Islet of Langerhans (tissue), 1 donor: ENCODE measurements around the gene FOXO3.

Experiments used
- FAIRE-seq: peaks from one replicate; lab custom pipeline; 2011; peaks lifted over from hg19 to GRCh38; lab: Jason Lieb, UNC

FOXO3 gene

GRCh38 chr6:108597572-108598304 lies 37.0 kb downstream of the FOXO3 start:
- peak; percentile 27 for FAIRE-seq

- no peak for FAIRE-seq
Measured at GRCh38 chr6:108598305-108598863, 37.7 kb downstream of the FOXO3 start.

- FAIRE-seq: no peak
Measured at GRCh38 chr6:108604156-108604555, 43.4 kb downstream of the FOXO3 start.

- FAIRE-seq: no peak
Measured at GRCh38 chr6:108606250-108606690, 45.6 kb downstream of the FOXO3 start.

- no peak for FAIRE-seq
Measured at GRCh38 chr6:108608453-108609275, 47.9 kb downstream of the FOXO3 start.

- FAIRE-seq: no peak
Measured at GRCh38 chr6:108609276-108609769, 48.6 kb downstream of the FOXO3 start.

- FAIRE-seq: no peak
Measured at GRCh38 chr6:108610270-108610839, 49.6 kb downstream of the FOXO3 start.

- no peak for FAIRE-seq
Measured at GRCh38 chr6:108610957-108611586, 50.4 kb downstream of the FOXO3 start.

GRCh38 chr6:108612852-108613251 lies 52.1 kb downstream of the FOXO3 start:
- FAIRE-seq: no peak

GRCh38 chr6:108616544-108616943 lies 55.8 kb downstream of the FOXO3 start:
- no peak for FAIRE-seq

- no peak for FAIRE-seq
Measured at GRCh38 chr6:108616973-108617372, 56.3 kb downstream of the FOXO3 start.

- FAIRE-seq: no peak
Measured at GRCh38 chr6:108618623-108619152, 58.0 kb downstream of the FOXO3 start.

- FAIRE-seq: no peak
Measured at GRCh38 chr6:108619431-108620197, 58.9 kb downstream of the FOXO3 start.

- no peak for FAIRE-seq
Measured at GRCh38 chr6:108621117-108621516, 60.4 kb downstream of the FOXO3 start.

GRCh38 chr6:108622641-108623298 lies 62.1 kb downstream of the FOXO3 start:
- FAIRE-seq: no peak

GRCh38 chr6:108623995-108624394 lies 63.3 kb downstream of the FOXO3 start:
- no peak for FAIRE-seq

GRCh38 chr6:108625581-108625980 lies 64.9 kb downstream of the FOXO3 start:
- no peak for FAIRE-seq

GRCh38 chr6:108626777-108627176 lies 66.1 kb downstream of the FOXO3 start:
- no peak for FAIRE-seq

- no peak for FAIRE-seq
Measured at GRCh38 chr6:108627692-108628550, 67.2 kb downstream of the FOXO3 start.
